Fibroblast of villous mesenchyme (primary cell): ENCODE measurements around the gene CCDC171. TPM values are rescaled to one million over a fixed set of nuclear protein-coding genes. Genes with fewer than 3 reads are reported as not detected.

ENCODE experiments used
- DNase-seq: peaks from one replicate; pipeline ENCODE4 v3.0.0-alpha.2; 2010; ENCODE audit warnings: low read depth
- H3K4me3 ChIP-seq: 2 replicates; pipeline ENCODE4 v1.5.1; 2011; ENCODE audit warnings: low read depth, mild to moderate bottlenecking, low read length
- CTCF ChIP-seq: IDR thresholded peaks from 2 replicates; pipeline ENCODE4 v1.5.1; 2012; ENCODE audit warnings: low read depth, mild to moderate bottlenecking, low read length; ENCODE audit not compliant: insufficient read depth
- total RNA-seq: library from RNA; depleted of rRNA; stranded (reverse); fragments of >200 nt; gene quantifications from 2 replicates; pipeline ENCODE4 v1.2.3, GENCODE V29; 2012

Gene CCDC171
- total RNA-seq, 1 donor: 2.2 TPM

- no peak overlapping the region for H3K4me3 ChIP-seq
- no peak for TF ChIP-seq CTCF
- peak; percentile 48 for DNase-seq
Observed at GRCh38 chr9:15936306-15936921, 383.6 kb downstream of the CCDC171 start.

- no peak for TF ChIP-seq CTCF
- peak; percentile 3 for DNase-seq
- H3K4me3 ChIP-seq: no peak overlapping the region
Observed at GRCh38 chr9:15942831-15943424, 390.1 kb downstream of the CCDC171 start.

GRCh38 chr9:15944341-15944740 is 391.5 kb downstream of the CCDC171 start:
- DNase-seq: no peak
- H3K4me3 ChIP-seq: no peak overlapping the region
- TF ChIP-seq CTCF: no peak

- no peak for DNase-seq
- no peak for TF ChIP-seq CTCF
- H3K4me3 ChIP-seq: no peak overlapping the region
Observed at GRCh38 chr9:15959663-15960062, 406.8 kb downstream of the CCDC171 start.

- no peak overlapping the region for H3K4me3 ChIP-seq
- DNase-seq: peak; percentile 51
- no peak for TF ChIP-seq CTCF
Observed at GRCh38 chr9:15961217-15961616, 408.4 kb downstream of the CCDC171 start.

- no peak overlapping the region for H3K4me3 ChIP-seq
- TF ChIP-seq CTCF: no peak
- peak; percentile 23 for DNase-seq
Observed at GRCh38 chr9:15965246-15965745, 412.5 kb downstream of the CCDC171 start.
